HCT116 (cell line): ENCODE data around the gene VWA7.

ENCODE experiments used
- CBX3 ChIP-seq: IDR thresholded peaks from 2 replicates; pipeline ENCODE4 v1.6.1; 2012; ENCODE audit warnings: low read depth
- CTCF ChIP-seq, 3 experiments: fragments of 200-600 bp in 1 of 3; sonication (generic) in 1 of 3; IDR thresholded peaks in 2 of 3; conservative IDR thresholded peaks in 1 of 3; 2 replicates each; pipeline ENCODE4 v1.5.1; 2012 to 2017; ENCODE audit warnings: low read depth in 2 of 3, low read length in 2 of 3, antibody characterized with exemption in 1 of 3, borderline replicate concordance in 1 of 3, control low read depth in 1 of 3, mild to moderate bottlenecking in 1 of 3, mixed read lengths in 1 of 3, mixed run types in 1 of 3, moderate library complexity in 1 of 3; ENCODE audit not compliant: insufficient read depth in 1 of 3
- EGR1 ChIP-seq: IDR thresholded peaks from 2 replicates; pipeline ENCODE4 v1.6.1; 2012; ENCODE audit warnings: low read depth
- EZH2phosphoT487 ChIP-seq: fragments of 200-600 bp; IDR thresholded peaks from 2 replicates; pipeline ENCODE4 v1.6.1; 2018; ENCODE audit warnings: antibody characterized with exemption, borderline replicate concordance
- JUND ChIP-seq: IDR thresholded peaks from 2 replicates; pipeline ENCODE4 v1.6.1; 2012
- POLR2A ChIP-seq: IDR thresholded peaks from 2 replicates; pipeline ENCODE4 v1.7.0; 2011; ENCODE audit warnings: borderline replicate concordance; ENCODE audit not compliant: insufficient read depth, insufficient read length; ENCODE audit errors: extremely low read depth
- REST ChIP-seq: IDR thresholded peaks from 2 replicates; pipeline ENCODE4 v1.6.1; 2012; ENCODE audit warnings: low read depth
- SP1 ChIP-seq: IDR thresholded peaks from 2 replicates; pipeline ENCODE4 v1.6.1; 2012; ENCODE audit warnings: low read depth

GRCh38 chr6:31775184-31775583, 1.9 kb downstream of the VWA7 start:
- TF ChIP-seq CTCF (IDR thresholded peaks at IDR 0.05 in 2 of 3, conservative IDR thresholded peaks at IDR 0.05 in 1 of 3; ENCODE audit: borderline replicate concordance in 1 of 3, insufficient read depth in 1 of 3, low read depth in 2 of 3, low read length in 2 of 3) (0 out of 6 replicates have a peak, but pooled peaks of 2 of the 3 experiments have one; percentile 5 to 24), REST (no peak), POLR2A (no peak), EGR1 (no peak), EZH2phosphoT487 (no peak), SP1 (no peak), CBX3 (no peak), JUND (no peak)
